Peyer's patch (tissue), 4 donors: ENCODE results near the gene ELFN1.

Source experiments
- POLR2A ChIP-seq, 2 donors: fragments of 450-650 bp; IDR thresholded peaks; one replicate each; pipeline ENCODE4 v1.5.1; 2017; ENCODE audit warnings: antibody characterized with exemption in 2 of 2, mild to moderate bottlenecking in 2 of 2, moderate library complexity in 2 of 2
- TF ChIP-seq, protein P1 (sequence below), 6 experiments: fragments of 450-650 bp in 4 of 6; fragments of 200-600 bp in 2 of 6; sonication (generic) in 1 of 6; IDR thresholded peaks; one replicate each; pipeline ENCODE4 v1.5.1; 2017 to 2019; ENCODE audit warnings: antibody characterized with exemption in 6 of 6, mild to moderate bottlenecking in 3 of 6, moderate library complexity in 1 of 6

- no peak for TF ChIP-seq POLR2A (IDR thresholded peaks at IDR 0.05)
- TF ChIP-seq, protein P1, sequence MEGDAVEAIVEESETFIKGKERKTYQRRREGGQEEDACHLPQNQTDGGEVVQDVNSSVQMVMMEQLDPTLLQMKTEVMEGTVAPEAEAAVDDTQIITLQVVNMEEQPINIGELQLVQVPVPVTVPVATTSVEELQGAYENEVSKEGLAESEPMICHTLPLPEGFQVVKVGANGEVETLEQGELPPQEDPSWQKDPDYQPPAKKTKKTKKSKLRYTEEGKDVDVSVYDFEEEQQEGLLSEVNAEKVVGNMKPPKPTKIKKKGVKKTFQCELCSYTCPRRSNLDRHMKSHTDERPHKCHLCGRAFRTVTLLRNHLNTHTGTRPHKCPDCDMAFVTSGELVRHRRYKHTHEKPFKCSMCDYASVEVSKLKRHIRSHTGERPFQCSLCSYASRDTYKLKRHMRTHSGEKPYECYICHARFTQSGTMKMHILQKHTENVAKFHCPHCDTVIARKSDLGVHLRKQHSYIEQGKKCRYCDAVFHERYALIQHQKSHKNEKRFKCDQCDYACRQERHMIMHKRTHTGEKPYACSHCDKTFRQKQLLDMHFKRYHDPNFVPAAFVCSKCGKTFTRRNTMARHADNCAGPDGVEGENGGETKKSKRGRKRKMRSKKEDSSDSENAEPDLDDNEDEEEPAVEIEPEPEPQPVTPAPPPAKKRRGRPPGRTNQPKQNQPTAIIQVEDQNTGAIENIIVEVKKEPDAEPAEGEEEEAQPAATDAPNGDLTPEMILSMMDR (IDR thresholded peaks at IDR 0.05): no peak
Observed at GRCh38 chr7:1620835-1621234, 49.2 kb upstream of the ELFN1 start.
